Activated CD8-positive, alpha-beta memory T cell treated with anti-CD3 and anti-CD28 coated beads for 24 hours (primary cell): ENCODE results near the gene FANCD2OS.
"Not testable (repeated sequence)": the region's sequence is repeated elsewhere in the genome, so short reads cannot be mapped to it uniquely, and the experiment has no call there.

Experiments used
- DNase-seq: peaks from one replicate; pipeline ENCODE4 v3.0.0-alpha.2; 2020

FANCD2OS gene

DNA sequence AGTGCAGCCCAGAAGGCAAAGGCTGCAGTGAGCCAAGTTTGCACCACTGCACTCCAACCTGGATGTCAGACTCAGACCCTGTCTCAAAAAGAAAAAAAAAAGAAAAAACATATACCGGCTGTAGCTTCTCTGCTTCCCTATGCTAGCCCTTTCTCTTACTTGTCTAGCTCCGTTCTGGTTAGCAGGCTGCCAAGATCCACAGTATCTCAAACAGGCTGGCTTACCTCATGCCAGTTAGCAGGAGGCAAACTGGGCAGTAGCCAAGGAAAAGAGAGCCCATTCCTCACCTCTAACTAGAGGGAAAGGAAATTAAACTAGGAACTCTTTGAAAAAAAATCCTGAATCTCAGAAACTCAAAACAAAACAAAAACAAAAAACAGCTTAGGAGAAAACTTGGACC lies 16.7 kb downstream of the FANCD2OS start:
- not testable (repeated sequence) for DNase-seq

- DNase-seq = not testable (repeated sequence)
Observed at GRCh38 chr3:10090774-10091173, 17.3 kb downstream of the FANCD2OS start.

DNA sequence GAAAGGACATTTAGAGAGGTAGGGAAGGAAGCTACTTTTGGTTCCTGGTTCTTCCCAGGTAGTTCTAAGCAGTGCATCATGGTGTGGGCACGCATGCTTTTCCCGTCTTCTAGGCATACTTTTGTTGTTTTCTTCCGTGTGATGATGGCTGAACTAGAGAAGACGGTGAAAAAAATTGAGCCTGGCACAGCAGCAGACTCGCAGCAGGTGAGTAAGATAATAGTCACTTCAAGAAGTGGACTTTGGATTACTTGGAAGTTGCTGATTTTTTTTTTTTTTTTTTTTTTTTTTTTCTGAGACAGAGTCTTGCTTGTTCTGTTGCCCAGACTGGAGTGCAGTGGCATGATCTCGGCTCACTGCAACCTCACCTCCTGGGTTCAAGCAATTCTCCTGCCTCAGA lies 17.9 kb downstream of the FANCD2OS start:
- no peak for DNase-seq

GRCh38 chr3:10088256-10088655 lies 19.8 kb downstream of the FANCD2OS start:
- no peak for DNase-seq

DNA sequence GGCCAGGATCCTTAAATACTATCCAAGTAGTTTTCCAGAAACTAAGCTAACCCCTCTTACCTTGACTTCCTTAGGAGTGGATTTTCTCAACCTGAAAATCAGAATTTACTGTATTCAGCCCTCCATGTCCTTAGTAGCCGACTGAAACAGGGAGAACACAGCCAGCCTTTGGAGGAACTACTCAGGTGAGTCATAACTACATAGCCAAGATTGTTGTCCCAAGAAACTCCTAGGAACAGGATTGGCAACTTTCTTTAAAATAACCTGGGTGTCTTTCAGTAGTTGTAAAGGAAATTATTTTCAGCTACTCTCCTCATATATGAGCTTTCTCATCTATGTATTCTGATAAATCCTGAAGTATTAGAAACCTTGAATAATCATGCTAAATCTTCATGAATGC lies 22.3 kb downstream of the FANCD2OS start:
- DNase-seq = no peak

GRCh38 chr3:10081871-10082270 lies 26.2 kb downstream of the FANCD2OS start:
- no peak for DNase-seq

DNA sequence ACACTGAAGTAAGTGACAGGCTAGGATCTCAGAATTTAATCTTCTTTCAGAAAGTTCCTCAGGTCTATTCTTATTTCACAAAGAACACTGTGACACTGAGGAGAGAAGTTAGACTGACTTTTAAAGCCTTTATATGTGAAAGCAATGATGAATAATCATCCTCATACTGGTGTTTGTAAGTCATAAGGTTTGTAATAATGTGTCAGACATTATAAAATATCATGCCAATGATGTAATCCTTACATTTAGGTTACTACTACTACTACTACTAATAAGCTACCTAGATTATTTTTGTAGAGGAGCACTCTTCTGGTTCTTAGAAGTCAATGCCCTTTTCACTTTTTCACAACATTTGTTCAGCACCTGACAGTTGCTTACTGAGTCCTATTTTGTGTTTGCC lies 33.4 kb downstream of the FANCD2OS start:
- DNase-seq = no peak

DNA sequence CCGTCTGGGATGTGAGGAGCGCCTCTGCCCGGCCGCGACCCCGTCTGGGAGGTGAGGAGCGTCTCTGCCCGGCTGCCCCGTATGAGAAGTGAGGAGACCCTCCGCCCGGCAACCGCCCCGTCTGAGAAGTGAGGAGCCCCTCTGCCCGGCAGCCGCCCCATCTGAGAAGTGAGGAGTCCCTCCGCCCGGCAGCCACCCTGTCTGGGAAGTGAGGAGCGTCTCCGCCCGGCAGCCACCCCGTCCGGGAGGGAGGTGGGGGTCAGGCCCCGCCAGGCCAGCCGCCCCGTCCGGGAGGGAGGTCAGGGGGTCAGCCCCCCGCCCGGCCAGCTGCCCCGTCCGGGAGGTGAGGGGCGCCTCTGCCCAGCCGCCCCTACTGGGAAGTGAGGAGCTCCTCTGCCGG lies 38.0 kb downstream of the FANCD2OS start:
- not testable (repeated sequence) for DNase-seq

GRCh38 chr3:10055097-10055496 lies 53.0 kb downstream of the FANCD2OS start:
- DNase-seq = no peak
